ELF-1 (cell line): ENCODE measurements around the gene SOX13.

Source experiments
- DNase-seq: peaks from one replicate; pipeline ENCODE4 v3.0.0-alpha.2; 2016; ENCODE audit warnings: low read depth, low spot score

SOX13 gene

GRCh38 chr1:204130178-204130577 lies 57.3 kb downstream of the SOX13 start:
- DNase-seq: no peak

GRCh38 chr1:204130981-204131892 lies 58.3 kb downstream of the SOX13 start:
- DNase-seq: peak; percentile 49

GRCh38 chr1:204131978-204132377 lies 59.1 kb downstream of the SOX13 start:
- DNase-seq: no peak

- DNase-seq: no peak
Observed at GRCh38 chr1:204132718-204133117, 59.8 kb downstream of the SOX13 start.

GRCh38 chr1:204134103-204134502 lies 61.2 kb downstream of the SOX13 start:
- DNase-seq: no peak

- no peak for DNase-seq
Observed at GRCh38 chr1:204136814-204137213, 63.9 kb downstream of the SOX13 start.

GRCh38 chr1:204139088-204139487 lies 66.2 kb downstream of the SOX13 start:
- DNase-seq: no peak

GRCh38 chr1:204139952-204140351 lies 67.0 kb downstream of the SOX13 start:
- no peak for DNase-seq

- DNase-seq: no peak
Observed at GRCh38 chr1:204141131-204141530, 68.2 kb downstream of the SOX13 start.

GRCh38 chr1:204142032-204142974 lies 69.4 kb downstream of the SOX13 start:
- DNase-seq: no peak

- no peak for DNase-seq
Observed at GRCh38 chr1:204143276-204144041, 70.5 kb downstream of the SOX13 start.

- DNase-seq: no peak
Observed at GRCh38 chr1:204145033-204145504, 72.2 kb downstream of the SOX13 start.

- DNase-seq: no peak
Observed at GRCh38 chr1:204146309-204146708, 73.4 kb downstream of the SOX13 start.

GRCh38 chr1:204146965-204147364 lies 74.0 kb downstream of the SOX13 start:
- no peak for DNase-seq

- DNase-seq: peak; percentile 81
Observed at GRCh38 chr1:204147406-204148383, 74.8 kb downstream of the SOX13 start.

- DNase-seq: no peak
Observed at GRCh38 chr1:204149107-204149506, 76.2 kb downstream of the SOX13 start.

GRCh38 chr1:204149635-204150565 lies 77.0 kb downstream of the SOX13 start:
- no peak for DNase-seq

GRCh38 chr1:204150702-204151551 lies 78.0 kb downstream of the SOX13 start:
- DNase-seq: no peak
